ENCODE results near the gene CNKSR3. TPM values are rescaled to one million over a fixed set of nuclear protein-coding genes. Genes with fewer than 3 reads are reported as not detected.

Gene CNKSR3
- total and polyA plus RNA-seq, 2 of the 8 experiments (the other 6 are each of a cell fraction or from before 2014, with no cell fraction given) = 1.2 to 6.2 TPM

- no peak for TF ChIP-seq CHD7 (IDR thresholded peaks at IDR 0.05; ENCODE audit: insufficient replicate concordance, low read length)
- TF ChIP-seq SUZ12 (IDR thresholded peaks at IDR 0.05; ENCODE audit: low read length) = no peak
- TF ChIP-seq NRF1 (IDR thresholded peaks at IDR 0.05; ENCODE audit: low read depth, low read length) = no peak
- TF ChIP-seq HDAC6 (IDR thresholded peaks at IDR 0.05; ENCODE audit: low read depth, low read length) = no peak
- no peak for TF ChIP-seq TAF1 (IDR thresholded peaks at IDR 0.05; ENCODE audit: low read depth, low read length)
- no peak for TF ChIP-seq TEAD4 (IDR thresholded peaks at IDR 0.05; ENCODE audit: low read depth, low read length)
- no peak for TF ChIP-seq EGR1 (IDR thresholded peaks at IDR 0.05; ENCODE audit: borderline replicate concordance, low read depth, low read length)
- no peak for TF ChIP-seq FOSL1 (IDR thresholded peaks at IDR 0.05; ENCODE audit: insufficient read depth, low read depth, low read length)
- TF ChIP-seq CBX8 (IDR thresholded peaks at IDR 0.05; ENCODE audit: borderline replicate concordance, low read depth, low read length) = no peak
- no peak for TF ChIP-seq SP2 (IDR thresholded peaks at IDR 0.05; ENCODE audit: low read length)
- no peak for TF ChIP-seq SRF (IDR thresholded peaks at IDR 0.05; ENCODE audit: low read depth, low read length)
- TF ChIP-seq RBBP5 (IDR thresholded peaks at IDR 0.05; ENCODE audit: borderline replicate concordance, low read depth, low read length) = no peak
Measured at GRCh38 chr6:154466139-154466538, 44.3 kb downstream of the CNKSR3 start (continued).
